Activated effector memory CD4-positive, alpha-beta T cell treated with anti-CD3 and anti-CD28 coated beads, Interleukin-2, amount 50 U/mL, for 16 hours (primary cell): ENCODE measurements around the gene IKBKE.
"Not testable (repeated sequence)": the region's sequence is repeated elsewhere in the genome, so short reads cannot be mapped to it uniquely, and the experiment has no call there.

Experiments
- DNase-seq: peaks from one replicate; pipeline ENCODE4 v3.0.0-alpha.2; 2020

IKBKE gene

DNA sequence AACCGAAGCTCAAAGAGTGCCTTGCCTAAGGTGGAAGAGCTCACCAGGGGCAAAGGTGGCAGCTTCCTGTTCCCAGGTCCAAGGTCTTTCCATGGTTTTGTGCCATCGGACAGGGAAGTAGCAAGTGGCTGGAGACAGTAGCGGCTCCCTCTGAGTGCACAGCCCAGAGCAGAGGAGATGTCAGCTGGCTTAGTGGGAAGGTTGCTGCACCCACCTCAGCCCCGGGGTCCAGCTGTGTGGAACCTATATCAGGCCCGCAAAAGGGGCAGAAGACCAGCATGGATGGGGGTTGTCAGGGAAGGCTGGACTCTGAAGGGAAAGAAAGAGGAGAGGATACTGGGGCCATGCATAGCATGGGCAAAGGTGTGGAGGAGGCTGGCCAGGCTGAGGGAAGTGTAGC lies 6.8 kb downstream of the IKBKE start:
- no peak for DNase-seq

GRCh38 chr1:206477581-206478380 lies 7.5 kb downstream of the IKBKE start:
- no peak for DNase-seq

GRCh38 chr1:206478746-206479145 lies 8.5 kb downstream of the IKBKE start:
- DNase-seq = no peak

DNA sequence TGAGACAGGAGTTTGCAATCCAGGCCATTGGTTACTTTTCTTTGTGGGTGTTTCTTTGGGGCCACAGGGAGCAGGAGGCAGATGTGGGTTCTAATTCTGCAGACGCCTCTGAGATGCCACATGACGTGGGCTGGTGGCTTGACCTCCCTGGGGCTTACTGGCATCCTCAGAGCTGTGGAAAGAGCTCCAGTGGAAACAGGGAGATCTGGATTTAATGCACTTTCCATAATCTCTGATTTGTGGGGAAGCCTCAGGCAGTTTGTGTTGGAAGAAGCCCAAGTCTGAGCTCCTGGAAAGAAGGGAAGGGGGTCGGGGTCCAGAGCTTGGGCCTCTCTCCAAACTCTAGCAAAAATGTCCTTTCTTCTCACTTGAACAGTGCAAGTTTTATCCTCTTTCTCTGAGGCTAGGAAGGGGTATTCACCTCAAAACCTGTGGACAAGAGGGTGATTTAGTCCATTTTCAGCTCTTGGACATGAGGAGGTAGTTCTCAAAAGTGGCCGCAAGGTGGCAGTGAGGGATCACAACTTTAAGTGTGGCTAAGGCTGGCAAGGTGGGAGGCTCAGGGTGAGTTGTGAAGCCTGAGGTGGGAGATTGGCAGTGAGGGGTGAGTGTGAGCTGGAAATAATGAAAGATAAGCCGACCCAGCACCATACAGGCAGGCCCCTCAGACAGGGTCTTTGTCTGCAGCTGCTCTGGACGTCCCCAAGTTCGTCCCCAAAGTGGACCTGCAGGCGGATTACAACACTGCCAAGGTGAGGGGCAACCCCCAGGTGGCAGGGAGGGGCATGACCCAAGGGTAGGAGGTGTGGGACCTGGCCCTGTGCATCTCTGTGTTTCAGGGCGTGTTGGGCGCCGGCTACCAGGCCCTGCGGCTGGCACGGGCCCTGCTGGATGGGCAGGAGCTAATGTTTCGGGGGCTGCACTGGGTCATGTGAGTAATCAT lies 9.2 kb downstream of the IKBKE start:
- DNase-seq = peak; percentile 86

DNA sequence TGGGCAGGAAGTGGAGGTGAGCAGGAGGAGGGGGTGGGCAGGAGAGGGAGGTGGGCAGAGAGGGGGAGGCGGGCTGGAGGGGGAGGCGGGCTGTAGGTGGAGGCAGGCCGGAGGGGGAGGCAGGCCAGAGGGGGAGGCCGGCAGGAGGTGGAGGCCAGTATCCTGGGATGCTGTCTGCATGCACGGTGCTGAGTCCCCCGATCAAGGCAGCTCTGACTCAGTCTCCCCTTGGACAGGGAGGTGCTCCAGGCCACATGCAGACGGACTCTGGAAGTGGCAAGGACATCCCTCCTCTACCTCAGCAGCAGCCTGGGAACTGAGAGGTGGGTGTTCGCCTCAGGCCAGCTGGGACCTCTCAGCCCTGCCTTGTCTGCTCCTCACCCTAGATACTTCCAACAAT lies 9.9 kb downstream of the IKBKE start:
- DNase-seq = no peak

DNA sequence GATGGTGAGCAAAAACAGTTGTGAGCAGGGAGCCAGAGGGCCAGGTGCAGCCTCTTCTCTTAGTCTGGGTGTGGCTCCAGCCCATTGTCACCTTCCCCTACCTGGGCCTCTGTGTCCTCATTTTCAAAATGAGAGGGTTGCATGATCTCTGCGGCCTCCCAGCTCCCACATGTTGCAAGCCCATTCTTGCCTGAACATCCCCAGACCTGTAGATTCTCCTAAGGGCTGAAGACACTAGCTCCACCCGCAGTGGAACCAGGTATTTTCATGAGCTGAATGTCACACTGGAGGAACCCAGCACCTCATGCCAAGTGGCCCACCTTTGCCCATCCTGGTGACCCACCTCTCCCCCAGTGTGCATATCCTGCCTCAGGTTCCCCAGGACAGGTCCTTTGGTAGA lies 12.3 kb downstream of the IKBKE start:
- DNase-seq = no peak

DNA sequence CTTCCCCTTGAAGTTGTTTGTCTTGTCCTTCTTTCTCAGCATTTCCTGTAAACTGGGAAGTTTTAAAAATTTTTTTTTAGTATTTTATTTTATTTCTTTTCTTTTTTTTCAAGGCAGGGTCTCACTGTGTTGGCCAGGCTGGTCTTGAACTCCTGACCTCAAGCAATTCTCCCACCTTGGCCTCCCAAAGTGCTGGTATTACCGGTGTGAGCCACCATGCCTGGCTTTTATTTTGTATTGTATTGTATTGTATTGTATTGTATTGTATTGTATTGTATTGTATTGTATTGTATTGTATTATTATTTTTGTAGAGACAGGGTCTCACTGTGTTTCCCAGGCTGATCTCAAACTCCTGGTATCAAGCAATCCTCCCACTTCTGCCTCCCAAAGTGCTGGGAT lies 13.6 kb downstream of the IKBKE start:
- DNase-seq = not testable (repeated sequence)

DNA sequence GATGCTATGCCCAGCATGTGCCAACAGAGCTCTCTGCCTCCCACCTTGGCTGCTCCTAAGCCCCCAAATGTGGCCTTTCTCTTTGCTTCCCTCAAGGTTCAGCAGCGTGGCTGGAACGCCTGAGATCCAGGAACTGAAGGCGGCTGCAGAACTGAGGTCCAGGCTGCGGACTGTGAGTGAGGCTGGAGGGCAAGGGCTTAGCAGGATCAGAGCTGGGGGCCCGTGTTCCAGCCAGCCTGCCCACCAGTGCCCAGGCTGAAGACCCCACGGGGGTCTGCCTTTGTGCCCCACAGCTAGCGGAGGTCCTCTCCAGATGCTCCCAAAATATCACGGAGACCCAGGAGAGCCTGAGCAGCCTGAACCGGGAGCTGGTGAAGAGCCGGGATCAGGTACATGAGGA lies 14.6 kb downstream of the IKBKE start:
- DNase-seq = no peak

DNA sequence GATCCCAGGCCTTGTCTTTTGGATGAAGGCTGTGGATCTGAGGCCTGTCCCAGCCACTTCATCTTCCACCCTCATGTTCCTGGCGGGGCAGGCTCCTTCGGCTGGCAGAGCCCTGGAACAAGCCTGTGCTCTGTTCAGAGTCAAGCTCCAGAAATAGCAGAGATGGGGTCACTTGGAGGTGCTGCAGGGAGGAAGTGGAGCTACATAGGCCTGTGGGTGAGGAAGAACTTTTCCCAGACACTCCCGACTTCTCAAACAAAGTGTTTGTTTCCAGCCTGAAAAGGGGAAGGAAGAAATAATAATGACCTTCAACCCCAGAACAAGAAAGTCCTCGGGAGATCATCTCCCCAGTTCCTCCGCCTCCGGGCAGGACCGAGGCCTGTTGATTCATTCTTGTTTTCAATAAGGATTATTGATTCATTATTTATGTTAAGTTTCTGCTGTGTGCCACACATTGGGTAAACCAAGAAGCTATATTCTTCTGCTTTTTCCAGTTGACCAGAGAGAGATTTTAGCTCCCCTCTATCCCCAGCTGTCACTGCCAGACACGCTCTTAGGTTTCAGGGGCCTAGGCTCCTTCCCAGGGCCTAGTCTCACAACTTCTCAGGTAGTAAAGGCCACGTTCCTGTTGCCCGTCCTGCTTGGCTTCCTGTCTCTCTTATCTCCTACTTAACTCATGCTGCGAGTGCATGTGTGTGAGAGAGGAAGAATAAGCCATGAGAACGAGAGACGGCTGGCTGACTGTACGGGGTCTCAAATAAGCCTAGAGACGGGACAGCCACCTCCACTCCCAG lies 16.9 kb downstream of the IKBKE start:
- no peak for DNase-seq

DNA sequence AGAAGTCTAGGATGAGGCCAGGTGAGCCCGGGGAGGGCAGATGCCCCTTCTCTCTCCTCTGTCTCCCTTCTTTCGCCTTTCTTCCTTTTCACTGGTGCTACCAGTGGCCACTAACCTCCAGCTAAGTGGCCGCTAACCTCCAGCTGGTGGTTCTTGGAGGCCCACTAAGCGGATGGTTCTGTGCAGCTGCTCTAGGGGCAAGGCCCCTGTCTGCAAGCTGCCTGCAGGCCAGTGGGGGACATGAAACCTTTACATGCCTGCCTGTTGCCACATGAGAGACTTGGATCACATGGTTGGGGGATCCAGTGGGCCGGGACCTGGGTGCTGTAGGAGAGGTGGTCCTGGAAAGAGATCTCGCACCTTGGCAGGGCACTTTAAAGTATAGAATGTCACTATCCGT lies 17.7 kb downstream of the IKBKE start:
- no peak for DNase-seq

GRCh38 chr1:206488466-206488865 lies 18.2 kb downstream of the IKBKE start:
- DNase-seq = no peak

GRCh38 chr1:206489980-206490770 lies 19.9 kb downstream of the IKBKE start:
- peak; percentile 89 for DNase-seq

DNA sequence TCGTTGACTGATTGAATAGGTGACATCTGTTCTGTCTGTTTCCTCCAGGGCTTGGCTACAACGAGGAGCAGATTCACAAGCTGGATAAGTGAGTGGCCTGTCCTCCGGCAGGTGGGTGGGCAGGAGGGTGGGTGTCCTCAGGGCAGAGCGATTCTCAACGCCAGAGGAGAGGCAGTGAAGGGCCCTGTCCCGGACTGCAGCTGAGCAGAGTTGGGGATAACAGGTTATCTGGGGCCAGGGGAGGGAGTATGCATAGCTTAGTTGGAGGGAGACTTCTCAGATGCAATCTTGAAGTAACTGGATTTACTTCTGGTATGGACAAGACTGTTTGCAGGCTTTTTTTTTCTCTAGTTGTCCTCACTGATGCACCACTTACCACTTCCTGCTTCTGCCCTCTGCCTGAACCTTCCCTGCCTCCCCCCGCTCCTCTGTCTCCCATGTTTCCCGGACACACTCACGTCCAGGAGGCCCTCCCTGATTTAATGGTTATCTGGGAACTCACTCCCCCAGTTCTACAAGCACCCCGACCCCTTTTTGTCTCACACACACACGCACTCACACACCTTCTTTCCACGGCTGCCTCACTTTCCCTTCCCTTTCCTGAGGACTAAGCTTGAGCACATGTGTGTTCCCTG lies 20.6 kb downstream of the IKBKE start:
- no peak for DNase-seq

GRCh38 chr1:206491616-206492015 lies 21.3 kb downstream of the IKBKE start:
- DNase-seq = no peak

GRCh38 chr1:206492589-206492988 lies 22.3 kb downstream of the IKBKE start:
- DNase-seq = no peak

GRCh38 chr1:206493279-206493678 lies 23.0 kb downstream of the IKBKE start:
- no peak for DNase-seq

- DNase-seq = no peak
Observed at GRCh38 chr1:206495011-206495461, 24.8 kb downstream of the IKBKE start.

- no peak for DNase-seq
Observed at GRCh38 chr1:206495493-206496046, 25.3 kb downstream of the IKBKE start.

DNA sequence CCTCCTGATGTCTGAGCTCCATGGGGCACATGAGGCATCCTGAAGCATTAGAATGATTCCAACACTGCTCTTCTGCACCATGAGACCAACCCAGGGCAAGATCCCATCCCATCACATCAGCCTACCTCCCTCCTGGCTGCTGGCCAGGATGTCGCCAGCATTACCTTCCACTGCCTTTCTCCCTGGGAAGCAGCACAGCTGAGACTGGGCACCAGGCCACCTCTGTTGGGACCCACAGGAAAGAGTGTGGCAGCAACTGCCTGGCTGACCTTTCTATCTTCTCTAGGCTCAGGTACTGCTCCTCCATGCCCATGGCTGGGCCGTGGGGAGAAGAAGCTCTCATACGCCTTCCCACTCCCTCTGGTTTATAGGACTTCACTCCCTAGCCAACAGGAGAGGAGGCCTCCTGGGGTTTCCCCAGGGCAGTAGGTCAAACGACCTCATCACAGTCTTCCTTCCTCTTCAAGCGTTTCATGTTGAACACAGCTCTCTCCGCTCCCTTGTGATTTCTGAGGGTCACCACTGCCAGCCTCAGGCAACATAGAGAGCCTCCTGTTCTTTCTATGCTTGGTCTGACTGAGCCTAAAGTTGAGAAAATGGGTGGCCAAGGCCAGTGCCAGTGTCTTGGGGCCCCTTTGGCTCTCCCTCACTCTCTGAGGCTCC lies 26.0 kb downstream of the IKBKE start:
- no peak for DNase-seq

DNA sequence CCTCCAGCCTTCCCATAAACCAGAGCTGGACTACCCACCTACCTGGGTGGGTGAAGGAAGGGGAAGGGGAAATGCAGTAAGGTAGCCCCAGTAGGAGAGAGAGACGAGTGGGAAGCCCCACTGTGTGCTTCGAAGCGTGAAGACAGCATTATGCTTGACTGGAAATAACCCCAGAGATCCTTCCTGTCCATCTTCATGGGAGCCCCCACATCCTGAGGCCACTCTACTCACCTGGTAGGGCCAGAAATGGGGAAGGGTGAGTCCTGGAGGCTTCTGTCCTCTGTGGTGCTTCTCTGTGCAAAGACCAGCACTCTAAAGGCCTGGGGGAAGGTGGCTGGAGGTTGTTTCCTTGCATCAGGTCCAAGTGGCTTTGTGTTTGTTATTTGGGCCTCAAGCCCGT lies 27.1 kb downstream of the IKBKE start:
- no peak for DNase-seq

DNA sequence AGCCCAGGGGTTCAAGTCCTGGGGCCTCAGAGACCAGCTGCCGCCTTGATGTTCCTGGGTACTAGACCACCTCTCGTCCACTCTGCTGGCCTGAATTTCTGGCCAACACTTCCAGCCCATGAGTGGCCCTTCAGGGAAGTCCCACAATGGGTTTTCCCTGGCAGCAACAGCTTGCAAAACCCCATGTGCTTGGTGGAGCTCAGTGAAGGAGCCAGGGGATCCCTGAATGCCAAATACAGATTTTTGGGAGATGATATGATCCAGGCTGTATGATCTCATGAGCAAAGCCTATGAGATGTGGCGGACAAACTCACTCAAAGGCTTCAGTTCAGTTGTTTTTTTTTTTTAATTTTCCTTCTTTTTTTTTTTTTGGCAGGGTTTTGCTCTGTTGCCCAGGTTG lies 27.5 kb downstream of the IKBKE start:
- DNase-seq = no peak
